Testis (tissue), 3 donors: ENCODE measurements around the gene MSRB1. TPM values are rescaled to one million over a fixed set of nuclear protein-coding genes. Genes with fewer than 3 reads are reported as not detected.
A peak's percentile ranks its signal among the peaks of the same experiment; 100 is the strongest.

Experiments
- DNase-seq: peaks from one replicate; pipeline ENCODE4 v3.0.0-alpha.2; 2019
- H3K27ac ChIP-seq, 2 donors: fragments of 200-600 bp; sonication (generic); one replicate each; pipeline ENCODE4 v1.5.1; 2019
- H3K27me3 ChIP-seq: fragments of 200-600 bp; sonication (generic); one replicate; pipeline ENCODE4 v1.5.1; 2019
- H3K36me3 ChIP-seq: fragments of 200-600 bp; sonication (generic); one replicate; pipeline ENCODE4 v1.5.1; 2017; ENCODE audit warnings: low read depth; ENCODE audit errors: missing control alignments
- H3K4me1 ChIP-seq: fragments of 200-600 bp; sonication (generic); one replicate; pipeline ENCODE4 v1.5.1; 2019
- H3K4me3 ChIP-seq, 2 donors: fragments of 200-600 bp; sonication (generic); one replicate each; pipeline ENCODE4 v1.5.1; 2017 to 2019
- H3K9me3 ChIP-seq: fragments of 200-600 bp; sonication (generic); one replicate; pipeline ENCODE4 v1.5.1; 2017
- POLR2A ChIP-seq: fragments of 450-650 bp; IDR thresholded peaks from one replicate; pipeline ENCODE4 v1.6.1; 2017; ENCODE audit warnings: antibody characterized with exemption, mild to moderate bottlenecking, moderate library complexity
- WGBS, 2 donors: methylation state at CpG; one replicate each; pipeline ENCODE4 v1.1.5; 2018; 5-methylcytosine and 5-hydroxymethylcytosine counted together
- intact Hi-C: fragments of 100-400 bp; cut with DNase I; formaldehyde crosslinking; loops from one replicate; pipeline ENCODE4 v1.15.1; 2023; ENCODE audit warnings: low total_unique reads
- polyA plus RNA-seq: library from polyadenylated mRNA; stranded (reverse); fragments of 350-450 nt; fragmentation: Illumina TruSeq; extraction: RNeasy Lipid Tissue Mini Kit (QIAGEN cat#74804); gene quantifications from one replicate; pipeline ENCODE4 v1.2.3, GENCODE V29; 2014; ENCODE audit warnings: low read depth, low replicate concordance; ENCODE audit not compliant: insufficient read depth
- total RNA-seq, 2 donors: library from RNA; depleted of rRNA; stranded (reverse); fragments of >200 nt; gene quantifications; one replicate each; pipeline ENCODE4 v1.2.3, GENCODE V29; 2016
- TF ChIP-seq, protein P1 (sequence below), 3 experiments: fragments of 450-650 bp in 2 of 3; fragments of 200-600 bp in 1 of 3; sonication (generic) in 1 of 3; IDR thresholded peaks; one replicate each; pipeline ENCODE4 v1.5.1; 2016 to 2019; ENCODE audit warnings: antibody characterized with exemption in 3 of 3, mild to moderate bottlenecking in 2 of 3, moderate library complexity in 1 of 3

Gene MSRB1
- total and polyA plus RNA-seq, 3 donors from 2014 or later: 17.5 to 35.2 (median 19.8) TPM

DNA sequence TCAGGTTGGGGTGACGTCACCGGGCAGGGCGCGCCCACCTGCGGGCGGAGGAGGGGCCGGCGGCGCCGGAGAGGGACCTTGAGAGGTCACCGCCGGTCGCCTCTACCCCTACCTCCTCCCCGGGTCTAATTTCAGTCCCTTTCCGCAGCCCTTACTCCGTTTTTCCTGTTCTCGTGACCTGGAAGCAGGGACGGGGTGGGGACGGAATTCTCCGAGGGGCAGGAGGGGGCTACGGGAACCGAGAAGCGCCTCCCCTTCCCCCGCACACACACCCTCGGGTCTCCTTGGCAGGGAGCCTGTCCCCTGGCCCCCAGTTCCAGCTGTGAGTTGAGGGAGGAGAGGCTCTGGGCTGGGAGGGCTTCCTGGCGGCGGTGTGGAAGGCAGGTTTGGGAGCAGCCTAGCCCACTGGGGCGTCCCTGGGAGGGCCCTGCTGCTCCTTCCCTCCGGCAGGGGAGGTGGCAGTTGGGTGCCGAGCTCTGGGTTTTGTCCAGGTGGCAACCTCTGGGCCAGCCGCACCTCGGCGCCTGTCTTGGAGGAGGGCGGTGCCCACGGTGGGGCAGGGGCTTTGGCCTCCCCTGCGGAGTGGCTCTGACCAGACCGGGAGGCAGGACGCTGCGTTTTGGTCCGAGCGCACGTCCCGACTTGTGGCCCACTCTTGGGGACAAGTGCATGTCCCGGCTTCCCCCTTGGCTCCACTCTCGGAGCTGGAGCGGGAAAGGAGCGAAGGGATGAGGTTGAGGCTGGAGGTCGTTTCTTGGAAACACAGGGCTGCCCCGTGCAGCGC, 47.5 kb upstream of the MSRB1 start:
- WGBS, 2 donors: 1 to 3% methylated on average over 22 to 46 of the region's 50 CpGs
- no peaks in the 10 kb centered on the region for H3K27me3 ChIP-seq
- no peaks in the 10 kb centered on the region for H3K9me3 ChIP-seq
- peak overlapping the region; percentile 26 to 52 for H3K4me3 ChIP-seq
- no peak overlapping the region for H3K27ac ChIP-seq
- no peaks in the 10 kb centered on the region for H3K36me3 ChIP-seq
- intact Hi-C loops: no loop called here
- DNase-seq: no peak
- peaks cover 13% of the 10 kb centered on the region for H3K4me1 ChIP-seq
- TF ChIP-seq, protein P1, sequence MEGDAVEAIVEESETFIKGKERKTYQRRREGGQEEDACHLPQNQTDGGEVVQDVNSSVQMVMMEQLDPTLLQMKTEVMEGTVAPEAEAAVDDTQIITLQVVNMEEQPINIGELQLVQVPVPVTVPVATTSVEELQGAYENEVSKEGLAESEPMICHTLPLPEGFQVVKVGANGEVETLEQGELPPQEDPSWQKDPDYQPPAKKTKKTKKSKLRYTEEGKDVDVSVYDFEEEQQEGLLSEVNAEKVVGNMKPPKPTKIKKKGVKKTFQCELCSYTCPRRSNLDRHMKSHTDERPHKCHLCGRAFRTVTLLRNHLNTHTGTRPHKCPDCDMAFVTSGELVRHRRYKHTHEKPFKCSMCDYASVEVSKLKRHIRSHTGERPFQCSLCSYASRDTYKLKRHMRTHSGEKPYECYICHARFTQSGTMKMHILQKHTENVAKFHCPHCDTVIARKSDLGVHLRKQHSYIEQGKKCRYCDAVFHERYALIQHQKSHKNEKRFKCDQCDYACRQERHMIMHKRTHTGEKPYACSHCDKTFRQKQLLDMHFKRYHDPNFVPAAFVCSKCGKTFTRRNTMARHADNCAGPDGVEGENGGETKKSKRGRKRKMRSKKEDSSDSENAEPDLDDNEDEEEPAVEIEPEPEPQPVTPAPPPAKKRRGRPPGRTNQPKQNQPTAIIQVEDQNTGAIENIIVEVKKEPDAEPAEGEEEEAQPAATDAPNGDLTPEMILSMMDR (IDR thresholded peaks at IDR 0.05): no peak
- no peak for TF ChIP-seq POLR2A

GRCh38 chr16:1990101-1990350, 47.0 kb upstream of the MSRB1 start:
- no peaks in the 10 kb centered on the region for H3K9me3 ChIP-seq
- H3K4me1 ChIP-seq: peaks cover 17% of the 10 kb centered on the region
- TF ChIP-seq POLR2A: no peak
- TF ChIP-seq, protein P1 (IDR thresholded peaks at IDR 0.05): no peak
- intact Hi-C loops: no loop called here
- H3K27ac ChIP-seq: no peak overlapping the region
- no peaks in the 10 kb centered on the region for H3K27me3 ChIP-seq
- no peak for DNase-seq
- H3K4me3 ChIP-seq: peak overlapping the region; percentile 26 to 52
- no peaks in the 10 kb centered on the region for H3K36me3 ChIP-seq
- 1% methylated on average over 25 of the region's 25 CpGs; no CpG with 5 or more reads in 1 of the 2 donors for WGBS, 2 donors

DNA sequence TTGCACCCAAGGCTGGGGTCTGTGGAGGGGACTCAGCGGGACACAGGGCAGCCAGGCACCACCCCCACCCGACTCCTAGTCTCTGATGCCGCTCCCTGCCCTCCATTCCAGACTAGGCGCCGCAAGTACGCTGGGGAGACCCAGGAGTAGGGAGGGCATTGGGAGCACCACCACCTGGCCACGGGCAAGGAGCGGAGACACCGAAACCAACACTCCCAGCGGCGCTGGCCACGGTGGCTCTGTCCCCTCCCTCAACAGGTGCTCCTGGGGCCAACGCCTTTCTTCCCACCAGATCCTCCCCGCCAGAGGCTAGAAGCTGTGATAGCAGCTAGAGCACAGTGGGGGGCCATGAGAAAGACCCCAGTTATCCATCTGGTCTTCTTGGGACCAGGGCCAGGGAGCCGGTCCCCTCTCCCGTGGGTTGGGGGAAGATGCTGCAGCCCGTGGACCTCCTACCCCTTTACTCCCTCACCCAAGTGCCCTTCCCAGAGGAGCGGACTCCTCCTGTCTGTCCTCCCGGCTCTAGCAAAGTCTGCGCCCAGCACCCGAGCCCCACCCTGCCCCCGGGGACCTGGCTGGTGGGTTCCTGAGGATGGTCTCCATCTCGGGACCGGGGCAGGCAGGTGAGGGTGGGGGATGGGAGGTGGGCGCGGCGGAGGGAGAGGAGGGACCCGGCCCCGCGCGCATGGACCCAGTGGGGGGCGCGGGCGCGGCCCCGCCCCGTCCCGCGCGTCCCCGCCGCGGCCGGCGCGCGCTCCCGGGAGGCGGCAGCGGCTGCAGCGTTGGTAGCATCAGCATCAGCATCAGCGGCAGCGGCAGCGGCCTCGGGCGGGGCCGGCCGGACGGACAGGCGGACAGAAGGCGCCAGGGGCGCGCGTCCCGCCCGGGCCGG, 46.5 kb upstream of the MSRB1 start, which contains the start of gene SYNGR3:
Gene SYNGR3, plus strand, starts transcription at position 762 of the 892 bp plus-strand sequence. CDS start 133 bp downstream, outside the sequence.
- Histone ChIP-seq H3K9me3 (no peaks in the 10 kb centered on the region), H3K4me1 (peaks cover 22% of the 10 kb centered on the region), H3K27ac (no peak within 1 kb of the TSS), H3K27me3 (no peaks in the 10 kb centered on the region), H3K4me3 (peak within 1 kb of the TSS; percentile 26 to 52), H3K36me3 (no peaks in the 10 kb centered on the region)
- intact Hi-C loops: no loop called here
- no peak for TF ChIP-seq POLR2A
- TF ChIP-seq, protein P1 (IDR thresholded peaks at IDR 0.05): no peak
- WGBS, 2 donors: 0 to 10% methylated on average over 7 to 53 of the region's 67 CpGs
- DNase-seq: no peak

- 86% methylated on average over 10 of the region's 10 CpGs for WGBS, 2 donors
- TF ChIP-seq, protein P1 (IDR thresholded peaks at IDR 0.05): no peak
- no peak for DNase-seq
- H3K4me3 ChIP-seq: no peak overlapping the region
- no peaks in the 10 kb centered on the region for H3K9me3 ChIP-seq
- no peak overlapping the region for H3K27ac ChIP-seq
- H3K27me3 ChIP-seq: no peaks in the 10 kb centered on the region
- H3K4me1 ChIP-seq: peaks cover 24% of the 10 kb centered on the region
- intact Hi-C loops: no loop called here
- no peaks in the 10 kb centered on the region for H3K36me3 ChIP-seq
Observed at GRCh38 chr16:1987198-1987597, 44.2 kb upstream of the MSRB1 start.
